Liver (tissue), 9 donors: ENCODE results near the gene DHX57. TPM values are rescaled to one million over a fixed set of nuclear protein-coding genes. Genes with fewer than 3 reads are reported as not detected.

ENCODE experiments used
- DNase-seq: peaks from one replicate; pipeline ENCODE4 v3.0.0-alpha.2; 2017; ENCODE audit warnings: low spot score
- H3K27ac ChIP-seq, 2 donors: one replicate each; pipeline ENCODE4 v1.7.0; 2013; ENCODE audit warnings: inconsistent platforms in 2 of 2, low read length in 2 of 2, control low read depth in 1 of 2, low read depth in 1 of 2, mild to moderate bottlenecking in 1 of 2
- H3K27me3 ChIP-seq, 4 donors: one replicate each; pipeline versions ENCODE4 v1.6.1 to v1.7.0; 2013; ENCODE audit warnings: low read length in 3 of 4, inconsistent platforms in 1 of 4, mild to moderate bottlenecking in 1 of 4, moderate library complexity in 1 of 4; ENCODE audit not compliant: control insufficient read depth in 4 of 4, insufficient read depth in 4 of 4
- H3K36me3 ChIP-seq, 4 donors: one replicate each; pipeline versions ENCODE4 v1.6.1 to v1.7.0; 2013; ENCODE audit warnings: low read length in 3 of 4, mild to moderate bottlenecking in 3 of 4, low read depth in 1 of 4, moderate library complexity in 1 of 4; ENCODE audit not compliant: control insufficient read depth in 4 of 4, insufficient read depth in 3 of 4
- H3K4me1 ChIP-seq, 4 donors: one replicate each; pipeline versions ENCODE4 v1.6.1 to v1.7.0; 2013; ENCODE audit warnings: low read length in 3 of 4, mild to moderate bottlenecking in 3 of 4, moderate library complexity in 1 of 4; ENCODE audit not compliant: control insufficient read depth in 4 of 4, insufficient read depth in 4 of 4
- H3K4me3 ChIP-seq, 3 donors: one replicate each; pipeline versions ENCODE4 v1.6.1 to v1.7.0; 2013; ENCODE audit warnings: low read length in 3 of 3, control low read depth in 1 of 3, low read depth in 1 of 3, mild to moderate bottlenecking in 1 of 3
- H3K9ac ChIP-seq, 2 donors: one replicate each; pipeline ENCODE4 v1.7.0; 2013; ENCODE audit warnings: low read length in 2 of 2, mild to moderate bottlenecking in 2 of 2, moderate library complexity in 2 of 2, control low read depth in 1 of 2, low read depth in 1 of 2
- H3K9me3 ChIP-seq, 4 donors: one replicate each; pipeline versions ENCODE4 v1.6.1 to v1.7.0; 2013; ENCODE audit warnings: low read length in 3 of 4; ENCODE audit not compliant: control insufficient read depth in 4 of 4
- CTCF ChIP-seq: fragments of 150-350 bp; IDR thresholded peaks from 2 replicates; pipeline ENCODE4 v1.5.1; 2017; ENCODE audit warnings: improper control_type of control experiment, low read depth, low read length; ENCODE audit not compliant: missing input control
- EGR1 ChIP-seq, 2 donors: IDR thresholded peaks; 2 replicates each; pipeline ENCODE4 v1.6.1; 2016 to 2018; ENCODE audit warnings: antibody characterized with exemption in 2 of 2, low read depth in 2 of 2
- FOXA1 ChIP-seq: IDR thresholded peaks from 2 replicates; pipeline ENCODE4 v1.6.1; 2016; ENCODE audit warnings: antibody characterized with exemption
- FOXA2 ChIP-seq: IDR thresholded peaks from 2 replicates; pipeline ENCODE4 v1.6.1; 2016; ENCODE audit warnings: antibody characterized with exemption
- GABPA ChIP-seq, 2 donors: IDR thresholded peaks in 1 of 2; conservative IDR thresholded peaks in 1 of 2; 2 replicates each; pipeline ENCODE4 v1.6.1; 2016; ENCODE audit warnings: antibody characterized with exemption in 2 of 2, mild to moderate bottlenecking in 1 of 2, moderate library complexity in 1 of 2
- HNF4A ChIP-seq, 2 donors: conservative IDR thresholded peaks; 2 replicates each; pipeline ENCODE4 v1.6.1; 2016; ENCODE audit warnings: antibody characterized with exemption in 2 of 2, mild to moderate bottlenecking in 2 of 2
- HNF4G ChIP-seq: IDR thresholded peaks from 2 replicates; pipeline ENCODE4 v1.6.1; 2016; ENCODE audit warnings: antibody characterized with exemption
- JUND ChIP-seq, 2 donors: IDR thresholded peaks; 2 replicates each; pipeline ENCODE4 v1.6.1; 2016; ENCODE audit warnings: antibody characterized with exemption in 2 of 2
- NR2F2 ChIP-seq: IDR thresholded peaks from 2 replicates; pipeline ENCODE4 v1.6.1; 2016; ENCODE audit warnings: antibody characterized with exemption
- RAD21 ChIP-seq, 2 donors: IDR thresholded peaks; 2 replicates each; pipeline ENCODE4 v1.6.1; 2016; ENCODE audit warnings: antibody characterized with exemption in 2 of 2, mild to moderate bottlenecking in 2 of 2
- REST ChIP-seq: IDR thresholded peaks from 2 replicates; pipeline ENCODE4 v1.6.1; 2016; ENCODE audit warnings: antibody characterized with exemption, mild to moderate bottlenecking
- RXRA ChIP-seq, 2 donors: IDR thresholded peaks; 2 replicates each; pipeline ENCODE4 v1.6.1; 2017 to 2018; ENCODE audit warnings: antibody characterized with exemption in 2 of 2, mild to moderate bottlenecking in 1 of 2
- SP1 ChIP-seq: IDR thresholded peaks from 2 replicates; pipeline ENCODE4 v1.6.1; 2018; ENCODE audit warnings: antibody characterized with exemption, mild to moderate bottlenecking
- TAF1 ChIP-seq: conservative IDR thresholded peaks from 2 replicates; pipeline ENCODE4 v1.6.1; 2016; ENCODE audit warnings: antibody characterized with exemption, mild to moderate bottlenecking
- YY1 ChIP-seq: IDR thresholded peaks from 2 replicates; pipeline ENCODE4 v1.6.1; 2016; ENCODE audit warnings: antibody characterized with exemption, mild to moderate bottlenecking
- WGBS: extraction: QIAGEN DNeasy Blood & Tissue Kit; methylation state at CpG from one replicate; pipeline ENCODE4 v1.1.7; 2013; 5-methylcytosine and 5-hydroxymethylcytosine counted together
- polyA plus RNA-seq, 2 donors: library from polyadenylated mRNA; stranded (reverse) in 1 of 2; unstranded in 1 of 2; fragments of 200-250 nt in 1 of 2; fragments of >200 nt in 1 of 2; fragmentation: Nextera tagmentation in 1 of 2; extraction: Ambion mirVana in 1 of 2; gene quantifications; one replicate each; pipeline versions ENCODE4 v1.2.1 to v1.2.3, GENCODE V29; 2013 to 2015
- total RNA-seq, 2 donors: library from RNA; depleted of rRNA; stranded (reverse); fragments of >200 nt; gene quantifications; one replicate each; pipeline ENCODE4 v1.2.3, GENCODE V29; 2014
- TF ChIP-seq, protein P1 (sequence below): IDR thresholded peaks from 2 replicates; pipeline ENCODE4 v1.6.1; 2016; ENCODE audit warnings: antibody characterized with exemption
- TF ChIP-seq, protein P2 (sequence below): IDR thresholded peaks from 2 replicates; pipeline ENCODE4 v1.6.1; 2016; ENCODE audit warnings: antibody characterized with exemption
- TF ChIP-seq, protein P3 (sequence below): IDR thresholded peaks from 2 replicates; pipeline ENCODE4 v1.6.1; 2016; ENCODE audit warnings: antibody characterized with exemption
- donor health status: healthy.
- donor health status: healthy.
- donor health status: healthy.
- donor health status: healthy.
- donor health status: healthy.

DHX57 gene
- total and polyA plus RNA-seq, 4 donors = 2.8 to 8.7 (median 5.4) TPM

DNA sequence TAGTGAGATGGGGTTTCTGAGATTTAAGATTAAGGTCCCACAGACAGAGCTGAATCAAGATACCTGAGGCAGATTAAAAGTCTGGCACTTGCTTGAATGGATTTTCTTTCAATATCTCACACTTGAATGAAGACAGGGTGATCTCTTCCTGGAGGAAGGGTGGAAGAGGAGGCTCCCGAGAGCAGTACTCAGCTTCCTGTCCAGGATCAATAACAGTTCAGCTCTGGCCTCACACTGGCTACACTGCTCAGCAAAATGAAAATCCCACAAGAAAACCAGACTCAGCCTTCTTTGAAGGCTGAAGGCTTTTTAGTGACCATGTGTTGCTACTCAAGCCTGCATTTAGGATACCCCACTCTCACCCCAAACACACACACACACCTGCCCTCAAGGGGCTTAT, 25.0 kb upstream of the DHX57 start:
- no peaks in the 10 kb centered on the region for H3K27me3 ChIP-seq
- 63% methylated on average over 1 of the region's 1 CpG for WGBS
- H3K9ac ChIP-seq = no peak overlapping the region
- H3K27ac ChIP-seq = no peak overlapping the region
- TF ChIP-seq GABPA (IDR thresholded peaks at IDR 0.05 in 1 of 2, conservative IDR thresholded peaks at IDR 0.05 in 1 of 2) (no peak), RXRA (IDR thresholded peaks at IDR 0.05) (no peak), EGR1 (IDR thresholded peaks at IDR 0.05; ENCODE audit: low read depth in 2 of 2) (no peak), RAD21 (IDR thresholded peaks at IDR 0.05) (no peak), NR2F2 (no peak), FOXA1 (no peak), HNF4A (conservative IDR thresholded peaks at IDR 0.05) (no peak), FOXA2 (no peak), HNF4G (no peak), JUND (IDR thresholded peaks at IDR 0.05) (no peak), CTCF (no peak), YY1 (no peak), TAF1 (no peak), REST (no peak), SP1 (no peak)
- TF ChIP-seq, protein P1, sequence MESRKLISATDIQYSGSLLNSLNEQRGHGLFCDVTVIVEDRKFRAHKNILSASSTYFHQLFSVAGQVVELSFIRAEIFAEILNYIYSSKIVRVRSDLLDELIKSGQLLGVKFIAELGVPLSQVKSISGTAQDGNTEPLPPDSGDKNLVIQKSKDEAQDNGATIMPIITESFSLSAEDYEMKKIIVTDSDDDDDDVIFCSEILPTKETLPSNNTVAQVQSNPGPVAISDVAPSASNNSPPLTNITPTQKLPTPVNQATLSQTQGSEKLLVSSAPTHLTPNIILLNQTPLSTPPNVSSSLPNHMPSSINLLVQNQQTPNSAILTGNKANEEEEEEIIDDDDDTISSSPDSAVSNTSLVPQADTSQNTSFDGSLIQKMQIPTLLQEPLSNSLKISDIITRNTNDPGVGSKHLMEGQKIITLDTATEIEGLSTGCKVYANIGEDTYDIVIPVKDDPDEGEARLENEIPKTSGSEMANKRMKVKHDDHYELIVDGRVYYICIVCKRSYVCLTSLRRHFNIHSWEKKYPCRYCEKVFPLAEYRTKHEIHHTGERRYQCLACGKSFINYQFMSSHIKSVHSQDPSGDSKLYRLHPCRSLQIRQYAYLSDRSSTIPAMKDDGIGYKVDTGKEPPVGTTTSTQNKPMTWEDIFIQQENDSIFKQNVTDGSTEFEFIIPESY = no peak
- TF ChIP-seq, protein P2, sequence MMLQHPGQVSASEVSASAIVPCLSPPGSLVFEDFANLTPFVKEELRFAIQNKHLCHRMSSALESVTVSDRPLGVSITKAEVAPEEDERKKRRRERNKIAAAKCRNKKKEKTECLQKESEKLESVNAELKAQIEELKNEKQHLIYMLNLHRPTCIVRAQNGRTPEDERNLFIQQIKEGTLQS = no peak
- TF ChIP-seq, protein P3, sequence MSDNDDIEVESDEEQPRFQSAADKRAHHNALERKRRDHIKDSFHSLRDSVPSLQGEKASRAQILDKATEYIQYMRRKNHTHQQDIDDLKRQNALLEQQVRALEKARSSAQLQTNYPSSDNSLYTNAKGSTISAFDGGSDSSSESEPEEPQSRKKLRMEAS = no peak
- no peaks in the 10 kb centered on the region for H3K36me3 ChIP-seq
- no peaks in the 10 kb centered on the region for H3K9me3 ChIP-seq
- no peak overlapping the region for H3K4me3 ChIP-seq
- no peaks in the 10 kb centered on the region for H3K4me1 ChIP-seq
- no peak for DNase-seq
